Mucosa of rectum (tissue), 2 donors: ENCODE data around the gene FAM13C.

ENCODE experiments used
- H3K27ac ChIP-seq, 2 donors: one replicate each; pipeline ENCODE4 v1.7.0; 2013; ENCODE audit warnings: inconsistent platforms in 2 of 2, low read depth in 2 of 2, low read length in 2 of 2
- H3K27me3 ChIP-seq, 2 donors: one replicate each; pipeline ENCODE4 v1.7.0; 2013; ENCODE audit warnings: low read length in 2 of 2; ENCODE audit not compliant: control insufficient read depth in 2 of 2, insufficient read depth in 2 of 2
- H3K36me3 ChIP-seq, 2 donors: one replicate each; pipeline ENCODE4 v1.7.0; 2013; ENCODE audit warnings: low read length in 2 of 2; ENCODE audit not compliant: control insufficient read depth in 2 of 2, insufficient read depth in 2 of 2
- H3K4me1 ChIP-seq, 2 donors: one replicate each; pipeline ENCODE4 v1.7.0; 2013; ENCODE audit warnings: low read length in 2 of 2, mild to moderate bottlenecking in 1 of 2; ENCODE audit not compliant: control insufficient read depth in 2 of 2, insufficient read depth in 2 of 2
- H3K4me3 ChIP-seq, 2 donors: one replicate each; pipeline ENCODE4 v1.7.0; 2013; ENCODE audit warnings: low read length in 2 of 2
- H3K9ac ChIP-seq, 2 donors: one replicate each; pipeline ENCODE4 v1.7.0; 2013; ENCODE audit warnings: low read length in 2 of 2, low read depth in 1 of 2, mild to moderate bottlenecking in 1 of 2
- H3K9me3 ChIP-seq, 2 donors: one replicate each; pipeline ENCODE4 v1.7.0; 2013; ENCODE audit warnings: low read length in 2 of 2; ENCODE audit not compliant: control insufficient read depth in 2 of 2
- donor health status: healthy.
- donor health status: Normal muscosa, but diverticular disease.

FAM13C gene

DNA sequence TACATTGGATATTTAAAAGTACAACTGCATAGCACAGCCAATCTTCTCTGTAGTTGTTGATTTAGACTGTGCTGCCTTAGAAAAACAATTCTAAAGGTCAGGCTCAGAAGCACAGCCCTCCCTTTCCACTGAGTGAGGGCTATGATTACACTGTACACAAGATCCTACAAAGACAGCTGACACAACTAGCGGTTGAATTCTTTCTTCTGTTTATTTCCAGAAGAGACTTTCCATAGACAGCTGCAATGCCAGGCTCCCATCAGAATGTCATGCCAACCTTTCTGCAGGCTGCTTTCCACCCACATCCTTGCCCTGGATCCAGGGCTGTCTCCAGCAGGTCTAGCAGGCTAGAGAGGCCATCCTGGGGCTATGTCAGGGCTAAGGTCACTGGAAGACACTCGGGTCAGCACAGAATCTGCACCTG lies 39.3 kb downstream of the FAM13C start:
- Histone ChIP-seq H3K9ac (no peak overlapping the region), H3K4me1 (peaks cover 10 to 18% of the 10 kb centered on the region in 2 donors), H3K36me3 (no peaks in the 10 kb centered on the region), H3K9me3 (no peaks in the 10 kb centered on the region), H3K4me3 (no peak overlapping the region), H3K27me3 (no peaks in the 10 kb centered on the region), H3K27ac (peak overlapping the region in 1 of 2 donors; percentile 21)

DNA sequence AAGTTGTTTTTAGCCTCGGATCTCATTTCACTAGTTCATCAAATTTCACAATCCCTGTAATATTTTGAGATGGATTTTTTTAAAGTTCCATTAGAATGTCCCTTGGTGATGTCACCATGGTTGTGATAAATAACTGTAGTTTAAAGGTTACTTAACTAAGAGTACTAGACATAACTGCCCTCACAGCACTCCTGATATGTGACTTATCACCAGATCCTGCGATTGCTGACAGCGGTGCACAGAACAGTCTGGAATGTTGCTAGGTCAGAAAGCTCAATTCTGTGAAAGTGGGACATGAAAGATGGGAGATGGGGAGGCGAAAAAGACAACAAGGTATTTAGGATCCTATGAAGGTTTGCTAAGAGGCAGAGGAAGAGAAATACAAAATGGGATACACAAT lies 40.2 kb downstream of the FAM13C start:
- Histone ChIP-seq H3K27ac (no peak overlapping the region), H3K9me3 (no peaks in the 10 kb centered on the region), H3K27me3 (no peaks in the 10 kb centered on the region), H3K4me1 (peaks cover 10 to 18% of the 10 kb centered on the region in 2 donors), H3K4me3 (no peak overlapping the region), H3K36me3 (no peaks in the 10 kb centered on the region), H3K9ac (no peak overlapping the region)

DNA sequence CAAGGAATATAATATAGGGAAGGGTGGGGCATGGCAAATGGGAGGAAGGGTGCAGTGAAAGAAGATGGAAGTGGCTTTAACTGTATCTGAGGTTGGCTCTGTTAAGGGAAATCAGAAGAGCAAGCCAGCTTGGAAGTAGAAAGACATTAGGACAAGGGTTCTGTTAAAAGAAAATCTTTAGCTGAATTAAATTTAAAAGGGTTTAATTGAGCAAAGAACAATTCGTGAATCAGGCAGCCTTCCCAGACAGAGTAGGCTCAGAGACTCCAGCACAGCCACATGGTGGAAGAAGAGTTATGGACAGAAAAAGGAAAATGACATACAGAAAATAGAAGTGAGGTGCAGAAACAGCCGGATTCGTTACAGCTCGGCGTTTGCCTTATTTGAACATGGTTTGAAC lies 42.0 kb downstream of the FAM13C start:
- H3K9ac ChIP-seq = no peak overlapping the region
- no peak overlapping the region for H3K27ac ChIP-seq
- peaks cover 10 to 20% of the 10 kb centered on the region in 2 donors for H3K4me1 ChIP-seq
- no peaks in the 10 kb centered on the region for H3K9me3 ChIP-seq
- H3K36me3 ChIP-seq = no peaks in the 10 kb centered on the region
- H3K4me3 ChIP-seq = no peak overlapping the region
- no peaks in the 10 kb centered on the region for H3K27me3 ChIP-seq

DNA sequence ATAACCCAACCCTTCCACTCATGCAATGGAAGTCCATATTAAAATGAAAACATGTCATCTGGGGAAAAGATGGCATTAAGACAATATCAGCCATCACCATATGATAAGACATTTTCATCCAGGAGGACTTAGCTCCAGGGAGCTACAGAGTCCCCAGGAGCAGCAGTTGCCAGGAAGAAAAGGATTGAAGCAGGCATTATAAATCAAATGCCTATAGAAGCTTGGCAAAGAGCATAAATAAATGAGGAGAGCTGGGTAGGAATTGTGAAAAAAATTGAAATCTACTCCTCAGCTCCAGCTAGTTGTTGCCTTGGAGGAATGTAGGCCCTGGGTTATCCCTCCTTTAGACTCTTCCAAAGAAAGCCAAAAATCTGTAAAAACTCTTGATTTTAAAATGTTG lies 42.5 kb downstream of the FAM13C start:
- Histone ChIP-seq H3K27ac (no peak overlapping the region), H3K9ac (no peak overlapping the region), H3K27me3 (no peaks in the 10 kb centered on the region), H3K36me3 (no peaks in the 10 kb centered on the region), H3K4me3 (no peak overlapping the region), H3K4me1 (peaks cover 10 to 20% of the 10 kb centered on the region in 2 donors), H3K9me3 (no peaks in the 10 kb centered on the region)

DNA sequence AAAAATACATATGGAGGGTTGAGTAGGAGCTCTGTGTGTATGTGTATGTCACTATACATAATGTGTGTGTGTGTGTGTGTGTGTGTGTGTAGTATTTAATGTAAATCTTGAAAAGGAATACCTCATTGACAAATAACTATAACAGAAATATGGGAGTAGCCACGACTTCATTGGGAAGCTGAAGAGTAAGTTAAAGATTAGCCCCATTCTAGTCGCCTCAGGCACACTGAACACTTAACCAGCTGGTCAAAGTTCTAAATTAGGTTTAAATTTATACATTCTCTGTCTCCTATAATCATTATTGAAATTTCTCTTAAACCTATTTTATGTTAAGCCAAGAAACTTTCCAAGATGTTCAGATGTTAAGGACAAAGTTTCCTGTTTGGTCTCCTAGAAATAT lies 45.3 kb downstream of the FAM13C start:
- Histone ChIP-seq H3K9me3 (no peaks in the 10 kb centered on the region), H3K4me3 (no peak overlapping the region), H3K27me3 (no peaks in the 10 kb centered on the region), H3K9ac (no peak overlapping the region), H3K4me1 (peaks cover 0 to 2% of the 10 kb centered on the region in 2 donors), H3K27ac (no peak overlapping the region), H3K36me3 (no peaks in the 10 kb centered on the region)

DNA sequence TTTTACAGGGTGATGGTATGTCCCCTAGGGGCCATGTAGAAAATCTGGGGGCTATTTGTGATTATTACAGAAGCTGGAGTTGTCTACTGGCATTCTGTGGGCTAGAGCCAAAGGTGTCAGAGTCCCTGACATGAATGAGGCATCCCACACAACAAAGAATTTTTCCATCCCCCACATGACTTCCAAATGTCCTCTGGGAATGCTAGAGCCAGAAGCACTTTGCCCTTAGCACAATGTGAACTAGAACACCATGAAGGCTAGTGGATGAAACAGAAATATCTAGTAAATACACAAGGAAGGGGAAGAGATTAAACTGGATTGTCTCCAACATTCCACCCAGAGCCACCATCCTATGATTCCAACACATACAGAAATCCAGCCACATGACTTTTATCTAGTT lies 46.9 kb downstream of the FAM13C start:
- no peaks in the 10 kb centered on the region for H3K36me3 ChIP-seq
- peaks cover 0 to 2% of the 10 kb centered on the region in 2 donors for H3K4me1 ChIP-seq
- H3K9ac ChIP-seq = no peak overlapping the region
- no peak overlapping the region for H3K4me3 ChIP-seq
- H3K27ac ChIP-seq = no peak overlapping the region
- H3K27me3 ChIP-seq = no peaks in the 10 kb centered on the region
- no peaks in the 10 kb centered on the region for H3K9me3 ChIP-seq

DNA sequence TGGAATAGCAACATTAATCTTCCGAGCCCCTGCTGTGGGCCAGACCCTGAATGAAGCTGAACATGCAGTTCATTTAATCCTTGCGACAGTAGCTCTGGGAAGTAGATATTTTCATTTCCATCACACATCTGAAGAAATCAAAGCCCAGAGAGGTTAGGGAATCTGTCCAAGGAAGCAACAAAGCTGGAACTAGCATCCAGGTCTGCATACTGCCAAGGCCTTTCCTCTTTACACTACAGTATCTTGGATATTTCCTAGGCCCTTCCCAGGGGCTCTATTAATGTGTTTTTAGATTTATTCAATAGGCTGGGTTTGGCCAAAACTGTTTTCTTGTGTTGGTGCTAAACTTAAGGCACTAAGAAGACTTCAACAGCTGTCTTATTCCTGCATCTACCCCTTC lies 48.1 kb downstream of the FAM13C start:
- peaks cover 0 to 2% of the 10 kb centered on the region in 2 donors for H3K4me1 ChIP-seq

DNA sequence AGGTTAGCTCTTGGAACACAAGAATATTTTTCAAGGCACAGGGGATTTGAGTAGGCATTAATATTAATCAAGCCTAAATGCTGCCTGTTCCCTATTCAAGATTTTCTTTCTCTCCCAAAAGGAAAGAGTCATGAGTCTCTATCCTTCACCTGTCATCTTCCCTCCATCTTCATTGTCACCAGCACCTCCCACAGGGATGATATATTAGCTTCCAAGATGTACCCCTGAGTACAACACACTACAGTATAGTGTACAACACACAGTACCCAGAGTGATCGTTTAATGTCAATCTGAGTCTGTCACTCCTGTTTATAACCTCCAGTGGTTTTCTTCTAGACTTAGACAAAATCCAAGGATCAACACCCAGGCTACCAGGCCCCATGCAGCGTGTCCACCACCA lies 50.1 kb downstream of the FAM13C start:
- no peaks in the 10 kb centered on the region for H3K36me3 ChIP-seq
- H3K27me3 ChIP-seq = no peaks in the 10 kb centered on the region
- H3K4me1 ChIP-seq = peaks cover 0 to 2% of the 10 kb centered on the region in 2 donors
- no peak overlapping the region for H3K9ac ChIP-seq
- H3K27ac ChIP-seq = no peak overlapping the region
- H3K4me3 ChIP-seq = no peak overlapping the region
- H3K9me3 ChIP-seq = no peaks in the 10 kb centered on the region

More for the DNA sequence above, 48.1 kb downstream of the FAM13C start:
- H3K36me3 ChIP-seq = no peaks in the 10 kb centered on the region
- no peaks in the 10 kb centered on the region for H3K27me3 ChIP-seq
- no peak overlapping the region for H3K27ac ChIP-seq
- H3K9me3 ChIP-seq = no peaks in the 10 kb centered on the region
- no peak overlapping the region for H3K4me3 ChIP-seq
- H3K9ac ChIP-seq = no peak overlapping the region

DNA sequence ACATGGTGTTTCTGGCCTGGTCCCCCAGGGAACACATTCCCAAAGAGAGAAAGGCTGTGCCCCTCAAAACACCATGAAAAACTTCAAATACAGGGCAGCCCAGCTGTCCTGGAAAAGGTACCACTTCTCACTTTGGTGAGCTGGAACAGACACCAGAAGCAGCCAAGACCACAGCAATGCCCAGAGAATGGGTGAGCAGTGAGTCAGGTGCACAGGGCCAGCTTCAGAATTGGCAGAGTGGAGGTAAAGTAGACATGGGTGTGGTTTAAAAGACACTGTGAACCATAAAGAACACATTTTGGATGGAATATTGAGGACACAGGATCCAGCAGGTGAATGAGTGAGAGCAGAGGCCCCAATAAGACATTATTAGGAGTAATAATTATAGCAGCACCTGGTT lies 51.3 kb downstream of the FAM13C start:
- Histone ChIP-seq H3K4me3 (no peak overlapping the region), H3K36me3 (no peaks in the 10 kb centered on the region), H3K27ac (no peak overlapping the region), H3K9ac (no peak overlapping the region), H3K9me3 (no peaks in the 10 kb centered on the region), H3K4me1 (no peaks in the 10 kb centered on the region), H3K27me3 (no peaks in the 10 kb centered on the region)

DNA sequence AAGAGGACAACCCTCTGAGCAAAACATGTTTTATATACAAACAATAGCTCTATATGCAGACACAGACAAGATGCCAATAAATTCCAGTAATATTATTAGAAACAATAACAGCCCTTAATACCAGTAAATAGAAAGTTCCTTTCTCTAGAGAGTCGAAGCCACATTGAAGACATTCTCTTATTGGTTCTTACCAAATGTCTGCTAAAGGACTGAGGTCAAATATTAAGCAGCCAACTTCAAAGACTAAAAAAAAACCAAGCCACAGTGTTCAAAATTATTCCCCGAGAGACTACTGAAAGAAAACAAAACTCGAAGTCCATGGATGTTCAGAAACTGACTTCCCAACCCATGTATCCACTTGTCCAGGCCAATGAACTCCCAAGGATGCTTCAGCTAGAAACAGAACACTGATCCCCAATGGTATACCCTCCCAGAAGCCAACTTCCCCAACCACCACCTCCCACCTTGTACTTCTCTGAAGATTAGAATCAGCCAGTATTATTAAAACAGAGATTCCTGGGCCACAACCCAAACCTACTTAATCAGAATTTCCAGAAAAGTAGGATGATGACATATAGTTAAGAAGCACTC lies 51.9 kb downstream of the FAM13C start:
- no peaks in the 10 kb centered on the region for H3K9me3 ChIP-seq
- H3K27ac ChIP-seq = no peak overlapping the region
- no peak overlapping the region for H3K9ac ChIP-seq
- H3K27me3 ChIP-seq = no peaks in the 10 kb centered on the region
- no peaks in the 10 kb centered on the region for H3K4me1 ChIP-seq
- H3K4me3 ChIP-seq = no peak overlapping the region
- H3K36me3 ChIP-seq = no peaks in the 10 kb centered on the region
